ENCODE results near the gene ATP5PD. TPM values are rescaled to one million over a fixed set of nuclear protein-coding genes. Genes with fewer than 3 reads are reported as not detected.
A peak's percentile ranks its signal among the peaks of the same experiment; 100 is the strongest.

ATP5PD gene
- total and polyA plus RNA-seq, 9 donors, result 137 to 331 (median 157) TPM

GRCh38 chr17:75082683-75083082 lies 35.9 kb upstream of the ATP5PD start:
- peaks cover 7% of the 10 kb centered on the region for H3K4me1 ChIP-seq (ENCODE audit: insufficient read depth)
- 66 to 73% (median 72%) methylated on average over 6 of the region's 6 CpGs for WGBS, 3 donors
- H3K27me3 ChIP-seq, result no peaks in the 10 kb centered on the region
- H3K27ac ChIP-seq, result no peak overlapping the region
- no peaks in the 10 kb centered on the region for H3K9me3 ChIP-seq
- H3K4me3 ChIP-seq, result no peak overlapping the region
- TF ChIP-seq EP300 (IDR thresholded peaks at IDR 0.05) (no peak), CTCF (IDR thresholded peaks at IDR 0.05) (no peak), POLR2A (IDR thresholded peaks at IDR 0.05) (no peak)
- H3K36me3 ChIP-seq, result no peaks in the 10 kb centered on the region
- DNase-seq, result no peak
- intact Hi-C loops (cut with DNase I), result no loop called here

GRCh38 chr17:75081611-75082540 lies 35.1 kb upstream of the ATP5PD start:
- 72 to 73% (median 73%) methylated on average over 13 of the region's 13 CpGs for WGBS, 3 donors
- Histone ChIP-seq H3K4me1 (ENCODE audit: insufficient read depth) (peaks cover 4% of the 10 kb centered on the region), H3K27ac (no peak overlapping the region), H3K36me3 (no peaks in the 10 kb centered on the region), H3K4me3 (no peak overlapping the region), H3K9me3 (no peaks in the 10 kb centered on the region), H3K27me3 (no peaks in the 10 kb centered on the region)
- no peak for DNase-seq
- TF ChIP-seq CTCF (IDR thresholded peaks at IDR 0.05), result no peak
- no peak for TF ChIP-seq EP300 (IDR thresholded peaks at IDR 0.05)
- no peak for TF ChIP-seq POLR2A (IDR thresholded peaks at IDR 0.05)
- intact Hi-C loops (cut with DNase I), result no loop called here

- Histone ChIP-seq H3K9me3 (no peaks in the 10 kb centered on the region), H3K36me3 (no peaks in the 10 kb centered on the region), H3K27me3 (no peaks in the 10 kb centered on the region), H3K27ac (no peak overlapping the region), H3K4me3 (no peak overlapping the region), H3K4me1 (ENCODE audit: insufficient read depth) (peaks cover 5% of the 10 kb centered on the region)
- no peak for DNase-seq
- 73 to 81% (median 75%) methylated on average over 8 of the region's 8 CpGs for WGBS, 3 donors
- TF ChIP-seq POLR2A (IDR thresholded peaks at IDR 0.05), result no peak
- no peak for TF ChIP-seq CTCF (IDR thresholded peaks at IDR 0.05)
- no peak for TF ChIP-seq EP300 (IDR thresholded peaks at IDR 0.05)
- intact Hi-C loops (cut with DNase I), result no loop called here
Observed at GRCh38 chr17:75079023-75079373, 32.2 kb upstream of the ATP5PD start.

- Histone ChIP-seq H3K9me3 (no peaks in the 10 kb centered on the region), H3K27ac (peak overlapping the region in 1 of 2 donors; percentile 44), H3K27me3 (no peaks in the 10 kb centered on the region), H3K36me3 (no peaks in the 10 kb centered on the region), H3K4me3 (no peak overlapping the region), H3K4me1 (ENCODE audit: insufficient read depth) (peaks cover 5% of the 10 kb centered on the region)
- WGBS, 3 donors, result 57 to 71% (median 63%) methylated on average over 15 to 17 of the region's 17 CpGs
- TF ChIP-seq CTCF (IDR thresholded peaks at IDR 0.05), result no peak
- TF ChIP-seq POLR2A (IDR thresholded peaks at IDR 0.05), result no peak
- TF ChIP-seq EP300 (IDR thresholded peaks at IDR 0.05), result no peak
- no peak for DNase-seq
- intact Hi-C loops (cut with DNase I), result no loop called here
Observed at GRCh38 chr17:75078284-75079022, 31.7 kb upstream of the ATP5PD start.

Measured in ovary (tissue), 9 donors.